ENCODE data around the gene MAML1.
"Not testable (repeated sequence)": the region's sequence is repeated elsewhere in the genome, so short reads cannot be mapped to it uniquely, and the experiment has no call there.

DNA sequence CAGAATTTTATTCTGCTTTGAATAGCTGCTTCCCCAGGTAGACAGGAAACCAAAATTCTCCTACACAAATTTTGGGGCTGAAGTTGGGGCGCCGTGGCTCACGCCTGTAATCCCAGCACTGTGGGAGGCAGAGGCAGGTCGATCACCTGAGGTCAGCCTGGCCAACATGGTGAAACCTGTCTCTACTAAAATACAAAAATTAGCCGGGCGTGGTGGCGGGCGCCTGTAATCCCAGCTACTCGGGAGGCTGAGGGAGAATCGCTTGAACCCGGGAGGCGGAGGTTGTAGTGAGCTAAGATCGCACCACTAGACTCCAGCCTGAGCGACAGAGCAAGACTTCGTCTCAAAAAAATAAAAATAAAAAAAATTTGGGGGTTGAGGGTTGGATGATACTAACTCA, 35.1 kb upstream of the MAML1 start:
- not testable (repeated sequence) for TF ChIP-seq CTCF (IDR thresholded peaks at IDR 0.05); EZH2 (IDR thresholded peaks at IDR 0.05; ENCODE audit: borderline replicate concordance, insufficient read depth, low read depth, low read length, poor library complexity, severe bottlenecking)

All from B cell (primary cell).